NCI-H510A (cell line): ENCODE results near the gene REG1A.

Experiments used
- DNase-seq: peaks from one replicate; lab custom pipeline; 2025; lab: John Stamatoyannopoulos, UW

REG1A gene, protein sequence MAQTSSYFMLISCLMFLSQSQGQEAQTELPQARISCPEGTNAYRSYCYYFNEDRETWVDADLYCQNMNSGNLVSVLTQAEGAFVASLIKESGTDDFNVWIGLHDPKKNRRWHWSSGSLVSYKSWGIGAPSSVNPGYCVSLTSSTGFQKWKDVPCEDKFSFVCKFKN

DNA sequence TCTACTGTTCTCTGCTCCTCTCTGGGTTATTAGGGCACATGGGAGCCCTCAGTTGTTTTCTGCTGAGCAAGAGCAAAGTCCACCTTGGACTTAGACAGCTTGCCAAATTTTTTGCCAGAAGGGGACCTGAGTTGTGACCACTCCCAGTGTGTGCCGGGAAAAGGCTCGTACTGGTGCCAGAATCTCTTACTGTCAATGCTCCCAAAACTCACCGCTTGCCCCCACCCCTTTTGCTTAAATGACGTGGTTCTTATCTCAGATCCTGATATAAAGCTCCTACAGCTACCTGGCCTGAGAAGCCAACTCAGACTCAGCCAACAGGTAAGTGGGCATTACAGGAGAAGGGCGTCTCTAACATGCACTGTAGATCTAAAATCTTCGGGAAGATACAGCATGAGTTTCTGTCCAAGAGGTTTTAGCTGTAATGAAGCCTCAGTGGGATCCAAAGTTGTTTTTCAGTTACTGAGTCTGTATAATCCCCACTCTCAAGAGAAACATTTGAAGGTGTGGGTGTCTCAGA lies at the start of gene REG1A:
Gene REG1A (plus strand): TSS at position 295 of the 520 bp plus-strand sequence. CDS start 374 bp downstream, outside the sequence.
- DNase-seq: no peak

DNA sequence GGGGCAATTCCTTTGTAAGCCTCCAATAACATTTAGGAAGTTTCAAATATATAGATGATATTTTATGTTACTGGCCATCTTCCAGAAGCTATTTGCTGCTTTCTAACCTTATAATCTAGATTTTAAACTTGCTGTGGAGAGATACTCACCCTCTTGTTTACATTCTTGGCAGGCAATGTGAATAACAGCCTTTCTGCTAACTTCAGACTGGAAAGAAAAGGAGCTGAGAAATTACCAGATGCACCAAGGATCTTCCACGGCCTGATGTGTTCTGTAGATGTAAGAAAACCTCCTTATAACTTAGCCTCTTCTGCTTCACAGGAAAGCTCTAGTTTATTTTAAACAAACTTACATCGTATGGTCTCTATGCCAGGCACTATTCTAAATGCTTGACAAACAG lies 49.2 kb upstream of the REG1A start:
- no peak for DNase-seq

DNA sequence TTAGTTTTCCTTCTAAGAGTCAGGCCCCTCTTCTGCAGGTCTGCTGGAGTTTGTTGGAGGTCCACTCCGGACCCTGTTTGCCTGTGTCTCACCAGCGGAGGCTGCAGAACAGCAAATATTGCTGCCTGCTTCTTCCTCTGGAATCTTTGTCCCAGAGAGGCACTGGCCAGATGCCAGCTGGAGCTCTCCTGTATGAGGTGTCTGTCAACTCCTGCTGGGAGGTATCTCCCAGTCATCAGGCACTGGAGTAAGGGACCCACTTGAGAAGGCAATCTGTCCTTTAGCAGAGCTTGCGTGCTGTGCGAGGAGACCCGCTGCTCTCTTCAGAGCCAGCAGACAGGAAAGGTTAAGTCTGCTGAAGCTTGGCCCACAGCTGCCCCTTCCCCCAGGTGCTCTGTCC lies 37.3 kb upstream of the REG1A start:
- no peak for DNase-seq

DNA sequence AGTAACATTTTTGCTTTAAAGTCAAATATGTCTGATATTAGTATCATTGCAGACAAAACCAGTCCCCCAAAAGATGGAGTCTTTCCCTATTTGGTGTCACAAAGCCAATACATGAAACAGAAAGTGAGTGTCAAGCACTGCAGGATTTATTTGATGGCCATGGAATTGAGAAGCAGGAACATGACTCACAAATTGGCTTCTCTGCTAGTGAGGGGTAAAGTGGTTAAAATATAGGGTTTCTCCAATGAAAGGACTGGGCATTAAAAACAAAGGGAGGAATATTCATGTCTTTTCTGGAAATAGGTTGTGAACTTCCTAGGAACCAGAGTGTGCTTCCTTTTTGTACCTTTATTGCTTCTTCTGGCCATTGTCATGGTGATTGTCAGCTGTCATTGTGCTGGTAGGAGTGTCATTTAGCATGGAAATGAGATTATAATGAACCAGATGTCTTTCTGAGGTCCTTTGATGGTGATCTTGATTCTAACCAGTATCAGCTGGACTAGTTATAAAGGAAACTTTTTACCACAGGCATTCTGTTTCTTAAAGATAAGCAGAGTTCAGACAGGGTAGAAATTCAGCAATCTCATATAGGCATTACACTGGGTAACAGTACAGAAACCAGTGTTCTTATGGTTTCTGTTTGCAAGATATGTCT lies 36.6 kb upstream of the REG1A start:
- no peak for DNase-seq

DNA sequence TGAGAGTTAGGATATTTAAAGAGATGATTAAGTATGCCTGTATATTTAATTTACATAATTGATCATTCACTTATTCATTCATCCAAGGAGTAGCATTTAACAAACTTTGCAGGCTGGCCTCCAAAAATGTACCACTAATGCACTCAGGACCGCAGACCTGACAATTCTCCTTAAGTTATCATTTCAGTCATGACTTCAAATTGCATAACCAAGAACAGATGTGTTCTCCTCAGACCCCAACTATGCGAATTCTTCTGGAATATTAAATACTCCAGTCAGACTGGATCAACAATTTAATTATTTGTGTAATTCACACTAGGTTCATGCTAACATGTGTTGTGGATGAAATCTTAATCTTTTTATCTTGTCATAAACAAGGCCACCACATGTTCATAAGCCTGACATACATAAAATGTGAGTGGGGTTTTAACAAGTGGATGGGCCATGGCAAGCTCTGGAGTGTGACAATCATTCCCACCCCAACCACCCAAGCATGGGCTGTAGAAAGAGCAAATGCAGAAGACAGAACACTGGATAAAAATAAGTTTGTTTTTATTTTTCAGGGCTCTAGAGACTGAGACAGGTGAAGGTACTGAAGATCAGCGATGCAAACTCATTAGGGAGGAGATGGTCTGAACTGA lies 35.7 kb upstream of the REG1A start:
- DNase-seq: no peak

DNA sequence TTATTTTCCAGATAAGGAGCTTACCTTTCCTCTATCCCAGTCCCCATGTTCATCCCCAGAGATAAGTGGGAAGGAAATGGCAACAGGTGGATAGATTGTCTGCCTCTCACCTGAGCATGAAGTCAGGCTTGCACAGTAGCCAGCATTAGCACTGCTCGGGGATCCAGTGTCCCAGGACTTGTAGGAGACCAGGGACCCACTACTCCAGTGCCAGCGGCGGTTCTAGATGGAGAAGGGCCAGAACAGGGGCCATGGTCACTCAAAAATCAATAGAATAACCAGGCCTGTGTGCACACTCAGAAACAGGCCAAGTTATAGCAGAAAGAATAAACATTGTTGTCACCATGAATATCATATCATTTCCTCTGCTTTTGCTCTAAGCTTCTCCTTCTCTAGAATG lies 34.9 kb upstream of the REG1A start:
- DNase-seq: no peak

DNA sequence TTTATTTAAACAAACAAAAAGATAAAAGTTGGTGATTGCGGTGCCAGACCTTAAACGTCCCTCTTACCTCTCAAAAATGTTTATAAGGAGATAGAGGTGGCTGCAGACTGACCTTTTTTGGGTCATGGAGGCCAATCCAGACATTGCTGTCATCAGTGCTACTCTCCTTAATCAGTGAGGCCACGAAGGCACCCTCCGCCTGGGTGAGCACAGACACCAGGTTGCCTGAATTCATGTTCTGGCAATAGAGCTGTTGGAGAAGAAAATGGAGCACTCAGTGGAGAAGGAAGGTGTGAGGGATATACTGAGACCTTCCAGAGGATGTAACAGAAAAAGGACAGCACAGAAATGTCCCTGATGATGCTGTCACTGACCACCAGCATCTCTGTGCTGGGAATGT lies 34.0 kb upstream of the REG1A start:
- no peak for DNase-seq

DNA sequence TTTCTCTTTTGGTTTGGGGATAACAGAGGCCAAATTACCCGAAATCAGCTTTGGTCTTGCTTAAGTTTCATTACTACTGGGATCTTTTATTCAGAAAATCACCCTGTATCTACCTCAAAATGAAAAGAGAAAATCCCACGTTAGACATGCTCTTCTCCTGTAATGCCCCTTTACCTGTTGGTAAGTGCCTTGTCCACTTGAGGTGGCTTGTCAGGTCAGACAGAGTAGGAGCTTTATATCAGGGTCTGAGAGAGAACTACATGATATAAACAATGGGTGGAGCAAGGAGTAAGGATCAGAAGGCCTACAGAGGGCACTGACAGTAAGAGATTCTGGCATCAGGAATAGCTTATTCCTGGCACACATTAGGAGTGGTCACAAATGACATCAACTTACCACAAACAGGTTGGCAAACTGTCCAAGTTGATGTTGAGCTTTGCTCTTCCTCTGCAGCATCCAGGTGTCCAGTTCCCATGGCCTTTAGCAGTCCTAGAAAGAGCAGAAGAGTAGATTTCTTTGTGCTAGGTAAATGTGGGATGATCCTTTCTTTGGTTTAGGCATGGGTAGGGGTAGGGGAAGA lies 32.4 kb upstream of the REG1A start, which contains the start of gene REG1B:
Gene REG1B (minus strand): TSS at position 209 of the 580 bp plus-strand sequence. CDS start 381 bp downstream, outside the sequence.
- no peak for DNase-seq

DNA sequence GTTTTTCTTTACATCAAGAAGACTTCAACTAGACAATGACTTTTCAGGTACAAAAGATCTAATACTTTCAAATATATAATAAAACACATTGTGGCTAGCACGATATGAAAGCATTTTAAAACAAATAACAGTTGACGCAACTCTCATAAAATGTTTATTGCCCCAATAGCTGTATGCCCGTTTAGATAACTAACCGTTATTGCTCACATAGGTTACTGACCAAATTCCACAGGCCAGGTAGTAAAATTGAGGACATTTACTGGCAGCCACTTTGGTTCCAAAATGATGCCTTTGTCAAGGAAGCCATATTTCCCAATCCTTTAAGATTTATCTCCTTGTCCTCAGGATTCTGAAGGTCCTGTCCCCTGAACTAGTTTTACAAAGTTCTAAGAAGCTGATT lies 29.6 kb upstream of the REG1A start:
- DNase-seq: no peak

DNA sequence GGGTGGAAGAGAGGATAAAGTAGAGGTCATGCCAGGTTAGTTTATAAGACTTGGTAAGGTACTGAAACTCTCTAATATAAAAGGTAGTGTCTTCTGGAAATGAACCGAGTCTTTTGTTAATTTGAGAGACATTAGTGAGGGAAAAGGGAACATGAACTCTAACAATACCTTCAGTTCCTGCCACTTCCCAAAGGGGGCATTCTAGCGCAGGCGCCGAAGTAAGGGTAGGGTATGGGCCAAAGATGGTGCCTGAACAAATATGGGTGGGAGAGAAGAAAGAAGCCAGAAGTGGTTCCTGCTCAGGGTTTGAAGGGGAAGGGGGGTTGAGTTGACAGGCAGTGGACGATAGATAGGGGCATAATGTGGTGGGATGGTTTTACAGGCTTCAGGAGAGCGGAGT lies 22.4 kb upstream of the REG1A start:
- no peak for DNase-seq

DNA sequence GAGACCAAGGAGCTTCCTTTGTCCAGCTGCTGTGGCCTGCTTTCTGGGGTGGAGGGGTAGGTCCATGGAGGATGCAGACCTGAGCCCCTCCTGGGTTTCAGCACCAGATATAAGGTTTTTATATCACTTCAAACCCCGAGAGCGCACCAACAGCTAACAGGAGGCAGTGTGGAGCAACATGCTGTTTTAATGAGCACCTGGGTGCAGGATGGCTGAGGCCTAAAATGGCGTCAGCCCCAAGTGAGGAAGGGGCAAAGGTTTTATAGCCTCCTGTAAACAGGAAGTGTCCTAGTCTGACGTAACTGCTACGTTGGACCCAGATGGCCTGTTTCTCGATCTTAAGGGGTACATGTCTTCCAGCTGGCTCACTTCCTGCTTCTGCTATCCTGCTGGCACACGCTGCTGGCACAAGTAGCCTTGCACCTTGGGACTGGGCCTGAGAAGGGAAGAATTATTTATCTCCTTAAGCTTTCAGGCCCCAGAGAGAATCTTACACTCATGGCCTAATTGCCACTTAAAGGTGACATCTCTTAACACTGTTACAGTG lies 21.1 kb upstream of the REG1A start:
- no peak for DNase-seq

DNA sequence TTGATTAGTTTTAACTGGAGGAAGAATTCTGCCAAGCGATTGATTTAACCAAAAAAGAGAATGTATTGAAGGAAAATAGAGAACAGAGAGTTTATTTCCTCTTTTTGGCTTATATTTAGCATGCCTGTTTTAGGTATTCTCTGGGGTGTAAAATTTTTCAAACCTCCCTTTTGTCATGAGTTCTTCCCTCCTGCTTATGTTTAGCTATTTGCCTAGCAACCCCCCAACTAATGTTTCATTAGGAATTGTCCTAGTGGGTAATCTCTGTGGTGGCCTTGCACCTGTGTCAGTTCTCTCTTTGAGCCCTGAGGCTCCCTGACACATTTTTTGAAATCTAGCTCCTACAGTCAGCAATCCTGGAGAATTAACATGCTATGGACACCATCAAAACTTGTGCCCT lies 20.0 kb upstream of the REG1A start:
- no peak for DNase-seq

DNA sequence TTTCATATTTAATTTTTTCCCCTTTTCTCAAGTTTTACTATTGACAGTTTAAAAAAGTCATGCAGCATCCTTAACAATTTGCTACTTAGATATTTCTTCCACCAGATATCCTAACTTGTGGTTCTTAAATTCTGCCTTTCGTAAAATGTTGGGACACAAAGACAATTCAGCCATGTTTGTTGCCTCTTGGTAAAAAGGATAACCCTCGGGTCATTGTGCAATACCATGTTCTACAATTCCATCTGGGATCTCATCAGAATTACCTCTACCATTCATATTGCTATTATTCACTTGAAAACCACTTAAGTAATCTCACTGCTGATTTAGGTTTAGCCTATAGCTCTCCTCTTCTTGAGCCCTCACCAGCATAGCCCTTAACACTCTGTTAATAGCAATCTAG lies 19.3 kb upstream of the REG1A start:
- no peak for DNase-seq

DNA sequence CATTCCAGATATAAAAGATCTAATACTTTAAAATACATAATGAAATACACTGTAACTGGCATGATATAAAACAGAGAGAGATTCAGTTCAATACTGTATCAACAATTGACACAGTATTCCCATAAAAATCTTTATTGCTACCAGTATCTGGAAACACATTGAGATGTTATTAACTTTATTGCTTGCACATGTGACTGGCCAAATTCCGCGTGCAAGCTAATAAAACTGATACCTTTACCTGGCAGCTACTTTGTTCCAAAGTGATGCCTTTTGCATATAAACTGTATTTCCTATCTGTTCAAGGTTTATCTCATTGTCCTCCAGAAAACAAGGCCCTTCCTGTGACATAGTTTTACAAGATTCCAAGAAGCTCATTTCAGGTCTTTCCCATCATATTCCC lies 17.1 kb upstream of the REG1A start:
- DNase-seq: no peak

DNA sequence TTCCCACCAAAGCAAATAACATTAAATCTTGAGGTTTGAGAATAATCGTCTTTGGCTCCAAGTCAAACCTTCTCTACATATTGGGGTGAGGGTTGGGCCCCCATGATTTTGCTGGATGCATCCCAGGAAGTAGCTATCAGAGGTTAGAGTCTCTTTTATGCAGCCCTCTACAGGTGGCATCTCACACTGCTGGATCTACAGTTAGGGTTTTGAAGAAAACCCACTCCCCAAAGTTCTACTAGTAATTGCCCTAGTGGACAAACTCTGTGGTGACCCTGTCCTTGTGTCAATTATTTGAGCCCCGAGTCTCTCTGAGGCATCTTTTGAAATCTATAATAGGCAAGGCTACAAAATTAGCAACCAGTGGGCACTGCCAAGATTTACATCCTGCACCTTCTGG lies 15.0 kb upstream of the REG1A start:
- no peak for DNase-seq

DNA sequence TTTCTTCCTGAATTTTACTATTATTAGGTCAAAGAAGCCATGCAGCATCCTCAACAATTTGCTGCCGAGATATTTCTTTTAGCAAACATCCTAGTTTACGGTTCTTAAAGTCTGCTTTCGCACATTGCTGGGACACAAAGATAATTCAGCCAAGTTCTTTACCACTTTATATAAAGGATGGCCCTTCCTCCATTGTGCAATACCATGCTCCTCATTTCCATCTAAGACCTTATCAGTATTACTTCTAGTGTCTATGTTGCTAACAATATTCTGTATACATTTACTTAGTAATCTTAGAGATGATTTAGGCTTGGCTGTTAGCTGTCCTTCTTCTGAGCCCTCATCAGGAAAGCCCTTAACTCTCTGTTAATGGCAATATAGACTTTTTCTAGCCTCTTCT lies 8.0 kb upstream of the REG1A start:
- no peak for DNase-seq

DNA sequence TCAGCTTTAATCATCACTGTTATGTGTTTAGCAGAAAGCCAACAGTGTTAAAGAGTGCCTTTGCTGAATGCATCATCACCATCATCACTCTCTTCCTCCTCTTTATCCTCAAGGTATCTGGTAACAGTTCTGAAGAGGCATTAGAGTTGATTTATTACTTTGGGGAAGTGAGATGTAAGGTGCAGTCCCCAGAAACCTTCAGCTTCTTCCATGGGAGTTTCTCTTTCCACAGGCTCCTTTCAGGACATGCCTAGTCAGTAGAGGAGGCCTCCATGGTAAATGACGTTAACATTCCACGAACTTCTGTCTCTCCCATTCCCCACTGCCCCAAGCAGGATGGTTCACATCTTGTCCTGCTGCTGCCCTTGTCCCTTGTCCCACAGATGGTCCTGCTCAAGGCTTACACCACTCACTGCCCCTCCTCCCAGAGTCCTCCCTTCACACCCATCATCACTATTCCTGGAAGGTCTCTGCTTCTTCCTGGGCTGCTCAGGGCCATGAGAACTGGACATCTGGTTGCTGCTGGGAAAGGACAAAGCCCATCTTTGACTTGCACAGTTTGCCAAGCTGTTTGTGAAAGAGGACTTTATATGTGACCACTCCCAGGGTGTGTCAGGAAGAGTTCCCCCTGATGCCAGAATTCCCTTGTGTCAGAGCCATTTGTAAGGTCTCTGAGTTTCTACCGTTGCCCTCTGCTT lies 5.3 kb upstream of the REG1A start:
- DNase-seq: no peak

DNA sequence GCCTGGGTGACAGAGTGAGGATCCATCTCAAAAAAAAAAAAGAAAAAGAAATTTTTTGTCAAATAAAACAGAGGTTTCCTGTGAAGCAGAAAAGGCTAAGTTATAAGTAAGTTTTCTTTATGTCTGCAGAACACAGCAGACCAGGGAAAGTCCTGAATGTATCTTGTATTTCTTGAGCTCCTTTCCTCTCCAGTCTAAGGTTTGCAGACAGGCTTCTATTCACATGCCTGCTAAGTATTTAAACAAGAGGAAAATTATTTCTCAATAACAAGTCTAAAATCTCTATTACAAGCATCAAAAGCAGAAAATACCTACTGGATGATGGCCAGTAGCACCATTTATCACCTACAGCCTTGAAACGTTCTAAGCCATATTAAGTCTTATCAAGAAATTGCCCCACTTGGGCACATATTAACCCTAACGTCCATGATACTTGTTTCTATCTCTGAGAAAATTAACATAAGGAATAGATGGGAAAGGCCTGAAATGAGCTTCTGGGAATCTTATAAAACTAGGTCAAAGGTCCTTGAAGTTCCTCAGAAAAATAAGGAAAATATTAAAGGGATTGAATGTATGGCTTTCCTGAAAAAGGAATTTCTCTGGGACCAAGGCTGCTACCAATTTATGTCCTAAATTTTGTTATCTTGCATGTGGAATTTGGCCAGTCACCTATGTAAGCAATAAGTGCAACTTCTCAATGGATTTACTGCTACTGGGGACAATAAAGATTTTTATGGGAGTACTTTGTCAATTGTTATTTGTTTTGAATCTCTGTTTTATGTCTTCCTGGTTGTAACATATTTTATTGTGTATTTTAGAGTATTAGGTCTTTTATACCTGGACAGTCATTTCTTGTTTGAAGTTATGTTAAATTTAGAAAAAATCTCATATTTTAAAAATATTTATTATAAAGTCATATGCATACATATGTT lies 3.0 kb upstream of the REG1A start:
- no peak for DNase-seq

DNA sequence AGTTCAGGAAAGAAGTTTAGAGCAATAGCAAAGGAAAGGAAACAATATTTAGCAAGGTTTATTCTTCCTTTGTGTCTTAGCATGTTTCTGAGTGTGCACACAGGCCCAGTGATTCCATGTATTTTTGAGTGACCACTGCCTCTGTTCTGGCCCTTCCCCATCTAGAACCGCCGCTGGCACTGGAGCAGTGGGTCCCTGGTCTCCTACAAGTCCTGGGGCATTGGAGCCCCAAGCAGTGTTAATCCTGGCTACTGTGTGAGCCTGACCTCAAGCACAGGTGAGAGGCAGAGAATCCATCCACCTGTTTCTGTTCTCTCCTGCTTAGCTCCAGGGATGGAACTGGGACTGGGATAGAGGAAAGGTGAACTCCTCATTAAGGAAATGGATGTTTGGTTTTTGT lies 2.4 kb downstream of the REG1A start:
- no peak for DNase-seq

DNA sequence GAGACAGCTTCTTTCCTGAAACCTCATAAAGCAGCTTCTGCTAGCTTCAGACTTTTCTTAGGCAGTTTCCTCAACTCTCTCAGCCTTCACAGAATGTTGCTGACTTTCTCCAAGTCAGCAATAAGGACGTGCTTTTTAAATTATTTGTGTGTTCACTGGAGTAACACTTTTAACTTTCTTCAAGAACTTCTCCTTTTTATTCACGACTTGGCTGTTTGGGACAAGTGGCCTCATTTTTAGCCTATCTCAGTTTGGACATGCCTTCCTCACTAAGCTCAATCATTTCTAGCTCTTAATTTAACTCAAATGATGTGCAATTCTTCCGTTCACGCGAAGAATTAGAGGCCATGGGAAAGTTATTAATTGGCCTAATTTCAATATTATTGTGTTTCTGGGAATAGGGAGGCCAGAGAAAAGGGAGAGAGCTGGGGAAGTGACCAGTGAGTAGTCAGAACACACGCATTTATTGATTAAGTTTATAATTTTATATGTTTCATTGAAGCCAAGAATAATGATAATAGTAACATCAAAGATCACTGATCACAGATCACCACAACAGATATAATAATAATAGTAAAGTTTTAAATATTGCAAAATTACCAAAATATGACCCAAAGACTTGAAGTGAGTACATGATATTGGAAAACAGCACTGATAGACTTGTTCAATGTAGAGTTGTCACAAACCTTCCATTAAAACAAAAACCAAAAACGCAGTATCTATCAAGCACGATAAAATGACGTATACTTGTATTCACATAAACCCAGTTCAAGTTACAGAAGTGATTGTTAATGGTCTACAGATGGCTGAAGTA lies 4.8 kb downstream of the REG1A start:
- no peak for DNase-seq
